ENCODE data around the gene CLIP3. TPM values are rescaled to one million over a fixed set of nuclear protein-coding genes. Genes with fewer than 3 reads are reported as not detected.

The CLIP3 gene
- total and polyA plus RNA-seq, 9 of the 15 experiments (the other 6 are each of a cell fraction or from before 2014, with no cell fraction given) = 0.01 to 0.50 (median 0.15) TPM; not detected in 1

DNA sequence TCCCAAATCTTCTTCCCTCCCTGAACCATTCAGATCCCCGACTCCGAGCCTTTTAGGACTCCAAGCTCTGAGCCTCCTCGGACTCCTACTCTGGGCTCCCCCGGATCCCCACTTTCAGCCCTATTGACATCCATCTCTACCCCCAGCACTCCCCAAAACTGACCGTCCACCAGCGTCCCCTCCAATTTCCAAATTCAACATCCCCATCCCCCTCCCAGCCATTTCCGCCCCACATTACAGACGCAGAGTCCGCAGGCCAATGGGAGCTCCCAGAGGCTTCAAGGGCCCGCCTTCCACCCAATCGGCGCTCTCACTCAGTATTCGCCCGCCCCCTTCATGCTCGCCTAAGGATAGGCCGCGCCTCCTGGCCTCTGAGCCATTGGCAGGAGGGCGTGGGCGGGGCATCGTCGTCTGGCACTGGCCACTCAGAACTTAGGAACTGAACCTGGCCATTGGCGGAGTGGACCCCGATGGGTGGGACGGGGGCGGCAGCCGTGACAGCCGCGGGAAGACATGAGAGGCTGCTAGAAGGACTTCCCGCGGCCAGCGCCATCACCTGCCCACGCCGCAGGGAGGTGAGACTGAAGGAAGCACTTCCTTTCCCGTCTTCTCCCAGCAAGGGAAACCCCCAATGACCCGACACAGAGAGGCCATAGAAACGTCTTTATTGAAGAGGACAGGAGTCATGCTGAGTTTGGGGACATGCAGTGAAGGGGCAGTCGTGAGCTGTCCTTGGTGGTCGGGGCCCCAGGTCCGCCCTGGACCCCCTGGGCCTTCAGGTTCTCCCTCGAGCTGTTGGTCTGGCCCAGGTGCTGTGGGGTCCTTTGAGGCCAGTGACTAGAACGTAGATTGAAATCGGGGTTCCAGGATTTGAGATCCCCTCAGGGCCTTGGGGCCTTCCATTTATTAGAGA lies 18.4 kb downstream of the CLIP3 start, which contains the start of gene ALKBH6 (continued):
- TF ChIP-seq REST (IDR thresholded peaks at IDR 0.05; ENCODE audit: borderline replicate concordance) = peak; percentile 72
- peak; percentile 72 for TF ChIP-seq REST (CRISPR knock-in tag; IDR thresholded peaks at IDR 0.05; ENCODE audit: low read depth)
- TF ChIP-seq FIP1L1 (IDR thresholded peaks at IDR 0.05; ENCODE audit: low read depth, low read length, poor library complexity, severe bottlenecking) = no peak
- TF ChIP-seq ZBTB40 (IDR thresholded peaks at IDR 0.05) = peak; percentile 74
- TF ChIP-seq ZBTB40 (CRISPR knock-in tag; IDR thresholded peaks at IDR 0.05) = no peak
- TF ChIP-seq ZNF274 (IDR thresholded peaks at IDR 0.05; ENCODE audit: borderline replicate concordance, low read depth, low read length) = no peak
- no peak for TF ChIP-seq ZNF121 (CRISPR knock-in tag; conservative IDR thresholded peaks at IDR 0.05)
- TF ChIP-seq, protein P1, sequence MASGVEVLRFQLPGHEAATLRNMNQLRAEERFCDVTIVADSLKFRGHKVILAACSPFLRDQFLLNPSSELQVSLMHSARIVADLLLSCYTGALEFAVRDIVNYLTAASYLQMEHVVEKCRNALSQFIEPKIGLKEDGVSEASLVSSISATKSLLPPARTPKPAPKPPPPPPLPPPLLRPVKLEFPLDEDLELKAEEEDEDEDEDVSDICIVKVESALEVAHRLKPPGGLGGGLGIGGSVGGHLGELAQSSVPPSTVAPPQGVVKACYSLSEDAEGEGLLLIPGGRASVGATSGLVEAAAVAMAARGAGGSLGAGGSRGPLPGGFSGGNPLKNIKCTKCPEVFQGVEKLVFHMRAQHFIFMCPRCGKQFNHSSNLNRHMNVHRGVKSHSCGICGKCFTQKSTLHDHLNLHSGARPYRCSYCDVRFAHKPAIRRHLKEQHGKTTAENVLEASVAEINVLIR (CRISPR knock-in tag; IDR thresholded peaks at IDR 0.05) = no peak

All from K562 (cell line).